ENCODE results near the gene LGALS16.
"Not testable (repeated sequence)": the region's sequence is repeated elsewhere in the genome, so short reads cannot be mapped to it uniquely, and the experiment has no call there.

Gene LGALS16

GRCh38 chr19:39681416-39681815 is 25.7 kb downstream of the LGALS16 start:
- TF ChIP-seq LEF1 (IDR thresholded peaks at IDR 0.05; ENCODE audit: borderline replicate concordance) (no peak), PKNOX1 (IDR thresholded peaks at IDR 0.05) (no peak), SP1 (IDR thresholded peaks at IDR 0.05) (no peak), FOXA1 (IDR thresholded peaks at IDR 0.05) (no peak), NFRKB (IDR thresholded peaks at IDR 0.05) (no peak), HDGF (IDR thresholded peaks at IDR 0.05; ENCODE audit: borderline replicate concordance) (no peak), TARDBP (IDR thresholded peaks at IDR 0.05) (no peak), FOXK2 (IDR thresholded peaks at IDR 0.05) (no peak), ELF4 (IDR thresholded peaks at IDR 0.05) (no peak), ARNT (IDR thresholded peaks at IDR 0.05) (no peak), L3MBTL2 (conservative IDR thresholded peaks at IDR 0.05) (no peak), ZNF384 (IDR thresholded peaks at IDR 0.05) (no peak), CTBP1 (IDR thresholded peaks at IDR 0.05; ENCODE audit: borderline replicate concordance) (no peak), SUZ12 (IDR thresholded peaks at IDR 0.05) (no peak), FOXM1 (IDR thresholded peaks at IDR 0.05; ENCODE audit: borderline replicate concordance) (no peak)
- DNase-seq (ENCODE audit: extremely low spot score), result no peak
- CTCF ChIA-PET, result no interaction called here
- POLR2A ChIA-PET, result no interaction called here

- TF ChIP-seq FOXM1 (IDR thresholded peaks at IDR 0.05; ENCODE audit: borderline replicate concordance) (no peak), L3MBTL2 (conservative IDR thresholded peaks at IDR 0.05) (no peak), CTBP1 (IDR thresholded peaks at IDR 0.05; ENCODE audit: borderline replicate concordance) (no peak), HDGF (IDR thresholded peaks at IDR 0.05; ENCODE audit: borderline replicate concordance) (no peak), NFRKB (IDR thresholded peaks at IDR 0.05) (no peak)
- DNase-seq (ENCODE audit: extremely low spot score), result no peak
- CTCF ChIA-PET, result no interaction called here
- POLR2A ChIA-PET, result no interaction called here
Observed at GRCh38 chr19:39684267-39684666, 28.6 kb downstream of the LGALS16 start.

- ChIA-PET CTCF (no interaction called here), POLR2A (no interaction called here)
- DNase-seq (ENCODE audit: extremely low spot score), result no peak
- TF ChIP-seq FOXA1 (IDR thresholded peaks at IDR 0.05) (no peak), LEF1 (IDR thresholded peaks at IDR 0.05; ENCODE audit: borderline replicate concordance) (no peak), ELF4 (IDR thresholded peaks at IDR 0.05) (no peak), BHLHE40 (IDR thresholded peaks at IDR 0.05; ENCODE audit: borderline replicate concordance) (no peak), ZNF384 (IDR thresholded peaks at IDR 0.05) (no peak), PKNOX1 (IDR thresholded peaks at IDR 0.05) (no peak)
Observed at GRCh38 chr19:39686739-39687138, 31.0 kb downstream of the LGALS16 start.

GRCh38 chr19:39688637-39689036 is 32.9 kb downstream of the LGALS16 start:
- POLR2A ChIA-PET; CTCF ChIA-PET; DNase-seq (ENCODE audit: extremely low spot score): not testable (repeated sequence)

GRCh38 chr19:39692166-39692565 is 36.5 kb downstream of the LGALS16 start:
- POLR2A ChIA-PET, result no interaction called here
- no peak for DNase-seq (ENCODE audit: extremely low spot score)
- TF ChIP-seq HDGF (IDR thresholded peaks at IDR 0.05; ENCODE audit: borderline replicate concordance), result no peak
- TF ChIP-seq NFRKB (IDR thresholded peaks at IDR 0.05), result no peak
- TF ChIP-seq ARNT (IDR thresholded peaks at IDR 0.05), result no peak
- no peak for TF ChIP-seq ZNF384 (IDR thresholded peaks at IDR 0.05)
- TF ChIP-seq L3MBTL2 (conservative IDR thresholded peaks at IDR 0.05), result no peak
- no peak for TF ChIP-seq SP1 (IDR thresholded peaks at IDR 0.05)
- TF ChIP-seq ELF4 (IDR thresholded peaks at IDR 0.05), result no peak
- no peak for TF ChIP-seq FOXK2 (IDR thresholded peaks at IDR 0.05)
- TF ChIP-seq TARDBP (IDR thresholded peaks at IDR 0.05), result no peak
- TF ChIP-seq LEF1 (IDR thresholded peaks at IDR 0.05; ENCODE audit: borderline replicate concordance), result no peak
- no peak for TF ChIP-seq BHLHE40 (IDR thresholded peaks at IDR 0.05; ENCODE audit: borderline replicate concordance)
- TF ChIP-seq SUZ12 (IDR thresholded peaks at IDR 0.05), result no peak
- TF ChIP-seq CTBP1 (IDR thresholded peaks at IDR 0.05; ENCODE audit: borderline replicate concordance), result no peak
- TF ChIP-seq FOXM1 (IDR thresholded peaks at IDR 0.05; ENCODE audit: borderline replicate concordance), result no peak
- no peak for TF ChIP-seq FOXA1 (IDR thresholded peaks at IDR 0.05)
- CTCF ChIA-PET, result no interaction called here

GRCh38 chr19:39692822-39693221 is 37.1 kb downstream of the LGALS16 start:
- POLR2A ChIA-PET, result no interaction called here
- TF ChIP-seq TARDBP (IDR thresholded peaks at IDR 0.05), result no peak
- no peak for TF ChIP-seq BHLHE40 (IDR thresholded peaks at IDR 0.05; ENCODE audit: borderline replicate concordance)
- TF ChIP-seq LEF1 (IDR thresholded peaks at IDR 0.05; ENCODE audit: borderline replicate concordance), result no peak
- no peak for TF ChIP-seq ELF4 (IDR thresholded peaks at IDR 0.05)
- no peak for TF ChIP-seq ZNF384 (IDR thresholded peaks at IDR 0.05)
- TF ChIP-seq FOXA1 (IDR thresholded peaks at IDR 0.05), result no peak
- TF ChIP-seq FOXK2 (IDR thresholded peaks at IDR 0.05), result no peak
- TF ChIP-seq L3MBTL2 (conservative IDR thresholded peaks at IDR 0.05), result no peak
- CTCF ChIA-PET, result no interaction called here
- no peak for DNase-seq (ENCODE audit: extremely low spot score)

GRCh38 chr19:39695759-39696158 is 40.0 kb downstream of the LGALS16 start:
- CTCF ChIA-PET, result no interaction called here
- POLR2A ChIA-PET, result no interaction called here
- no peak for TF ChIP-seq ELF4 (IDR thresholded peaks at IDR 0.05)
- TF ChIP-seq ZNF384 (IDR thresholded peaks at IDR 0.05), result no peak
- TF ChIP-seq SUZ12 (IDR thresholded peaks at IDR 0.05), result no peak
- no peak for TF ChIP-seq L3MBTL2 (conservative IDR thresholded peaks at IDR 0.05)
- TF ChIP-seq LEF1 (IDR thresholded peaks at IDR 0.05; ENCODE audit: borderline replicate concordance), result no peak
- TF ChIP-seq BHLHE40 (IDR thresholded peaks at IDR 0.05; ENCODE audit: borderline replicate concordance), result no peak
- TF ChIP-seq SP1 (IDR thresholded peaks at IDR 0.05), result no peak
- TF ChIP-seq PKNOX1 (IDR thresholded peaks at IDR 0.05), result no peak
- no peak for TF ChIP-seq FOXK2 (IDR thresholded peaks at IDR 0.05)
- TF ChIP-seq FOXM1 (IDR thresholded peaks at IDR 0.05; ENCODE audit: borderline replicate concordance), result no peak
- DNase-seq (ENCODE audit: extremely low spot score), result no peak

All from HEK293T (cell line).